Pancreas (tissue), 10 donors: ENCODE measurements around the gene CAPN14. TPM values are rescaled to one million over a fixed set of nuclear protein-coding genes. Genes with fewer than 3 reads are reported as not detected.

Source experiments
- ATAC-seq, 4 donors: fragments of 200-7000 bp; cut with Tn5 transposase; one replicate each; pipeline versions ENCODE4 v1.8.0 to v1.9.1; 2020; ENCODE audit warnings: mild to moderate bottlenecking in 4 of 4, moderate library complexity in 4 of 4
- DNase-seq, 6 donors: peaks; one replicate each; pipeline ENCODE4 v3.0.0-alpha.2; 2020
- FAIRE-seq: peaks from 2 replicates; lab custom pipeline; 2012; peaks lifted over from hg19 to GRCh38; lab: Jason Lieb, UNC
- H3K27ac ChIP-seq, 4 donors: fragments of 200-600 bp; sonication (generic); 1 replicate in 3 of 4; 2 replicates in 1 of 4; pipeline versions ENCODE4 v1.5.0 to v1.8.0; 2020
- H3K27me3 ChIP-seq, 4 donors: fragments of 200-600 bp; one replicate each; pipeline ENCODE4 v1.8.0; 2021
- H3K36me3 ChIP-seq, 3 donors: fragments of 200-600 bp; sonication (generic) in 1 of 3; one replicate each; pipeline versions ENCODE4 v1.5.0 to v1.8.0; 2020 to 2021
- H3K4me1 ChIP-seq, 3 donors: fragments of 200-600 bp; one replicate each; pipeline ENCODE4 v1.8.0; 2021
- H3K4me3 ChIP-seq, 4 donors: fragments of 200-600 bp; sonication (generic) in 2 of 4; one replicate each; pipeline versions ENCODE4 v1.5.0 to v1.8.0; 2020 to 2021
- H3K9me3 ChIP-seq, 4 donors: fragments of 200-600 bp; one replicate each; pipeline ENCODE4 v1.8.0; 2021
- CTCF ChIP-seq, 4 donors: fragments of 200-600 bp; sonication (generic) in 3 of 4; IDR thresholded peaks; one replicate each; pipeline versions ENCODE4 v1.5.0 to v1.8.0; 2021; ENCODE audit warnings: antibody characterized with exemption in 4 of 4
- WGBS, 2 donors: extraction: QIAGEN DNeasy Blood & Tissue Kit; methylation state at CpG; one replicate each; pipeline ENCODE4 v1.1.7; 2013; 5-methylcytosine and 5-hydroxymethylcytosine counted together
- intact Hi-C, 3 donors: fragments of 100-400 bp; cut with DNase I; formaldehyde crosslinking; loops; one replicate each; pipeline versions ENCODE4 v1.11.1 to v1.14.2; 2022
- polyA plus RNA-seq, 2 donors: library from polyadenylated mRNA; stranded (reverse); fragments of 200-250 nt; gene quantifications; one replicate each; pipeline ENCODE4 v1.2.3, GENCODE V29; 2013
- total RNA-seq, 6 donors: library from RNA; stranded (reverse); fragmentation: NEBNext Ultra II Directional in 4 of 6; extraction: Animal tissue kit (Norgen Biotek cat#: 25700) in 4 of 6; gene quantifications; one replicate each; pipeline versions ENCODE4 v1.2.1 to v1.2.4, GENCODE V29; 2021 to 2023
- donor health status: healthy with polysubstance abuse.
- donor health status: DM: no; HTN: no; CAD: no; lungs with moderate emphysema.
- donor health status: DM: no; HTN: no; CAD: no.
- donor health status: control.
- donor health status: control.
- donor health status: Bipolar disorder and iron deficiency.
- donor health status: DM: yes; HTN: yes; CAD: no.
- donor health status: DM: no; HTN: no; CAD: no.
- donor health status: DM: no; HTN: no; CAD: no.
- donor health status: DM: yes; HTN: yes; CAD: no.

Gene CAPN14
- total and polyA plus RNA-seq, 8 donors: 0.06 to 0.08 (median 0.07) TPM; not detected in 5

GRCh38 chr2:31138037-31138962, 79.0 kb downstream of the CAPN14 start, which contains the start of gene GALNT14:
Gene GALNT14 (minus strand): TSS chr2:31138440. CDS start chr2:31138086, 354 bp downstream.
- ATAC-seq: peak; percentile 79 to 90 (median 84)
- no peak for FAIRE-seq
- TF ChIP-seq CTCF (IDR thresholded peaks at IDR 0.05): peak; percentile 6 to 22 (median 12)
- peak; percentile 48 to 87 (median 68) for DNase-seq
- Histone ChIP-seq H3K9me3 (no peaks in the 10 kb centered on the region), H3K36me3 (no peaks in the 10 kb centered on the region), H3K4me3 (peak within 1 kb of the TSS; percentile 33 to 59 (median 44)), H3K27me3 (peaks cover 0 to 4% (median 1%) of the 10 kb centered on the region in 4 donors), H3K4me1 (peaks cover 0 to 7% (median 0%) of the 10 kb centered on the region in 3 donors), H3K27ac (no peak within 1 kb of the TSS)
- 2% methylated on average over 65 to 95 of the region's 95 CpGs for WGBS, 2 donors
- intact Hi-C loops: no loop called here

- peak in 3 of 6 donors; percentile 10 to 66 (median 58) for DNase-seq
- no peak for TF ChIP-seq CTCF (IDR thresholded peaks at IDR 0.05)
Measured at GRCh38 chr2:31137211-31138036, 79.9 kb downstream of the CAPN14 start.

GRCh38 chr2:31136732-31137131, 80.6 kb downstream of the CAPN14 start:
- H3K27ac ChIP-seq: no peak overlapping the region
- TF ChIP-seq CTCF (IDR thresholded peaks at IDR 0.05): no peak
- 44 to 45% methylated on average over 10 of the region's 10 CpGs for WGBS, 2 donors
- no peaks in the 10 kb centered on the region for H3K9me3 ChIP-seq
- peaks cover 0 to 4% (median 1%) of the 10 kb centered on the region in 4 donors for H3K27me3 ChIP-seq
- H3K4me3 ChIP-seq: peak overlapping the region in 2 of 4 donors; percentile 45 to 59
- H3K4me1 ChIP-seq: peaks cover 0 to 7% (median 0%) of the 10 kb centered on the region in 3 donors
- ATAC-seq (no peak), FAIRE-seq (no peak), DNase-seq (no peak)
- intact Hi-C loops: no loop called here
- no peaks in the 10 kb centered on the region for H3K36me3 ChIP-seq

More at GRCh38 chr2:31137211-31138036, 79.9 kb downstream of the CAPN14 start:
- Histone ChIP-seq H3K27ac (no peak overlapping the region), H3K36me3 (no peaks in the 10 kb centered on the region), H3K9me3 (no peaks in the 10 kb centered on the region), H3K4me1 (peaks cover 0 to 7% (median 0%) of the 10 kb centered on the region in 3 donors), H3K4me3 (peak overlapping the region; percentile 33 to 59 (median 44)), H3K27me3 (peaks cover 0 to 4% (median 1%) of the 10 kb centered on the region in 4 donors)
- 2% methylated on average over 68 to 72 of the region's 72 CpGs for WGBS, 2 donors
- intact Hi-C loops: no loop called here
- ATAC-seq (peak; percentile 31 to 55 (median 46)), FAIRE-seq (no peak)

- no peak overlapping the region for H3K27ac ChIP-seq
- H3K9me3 ChIP-seq: no peaks in the 10 kb centered on the region
- intact Hi-C loops: no loop called here
- DNase-seq (no peak), ATAC-seq (no peak), FAIRE-seq (no peak)
- H3K36me3 ChIP-seq: no peaks in the 10 kb centered on the region
- H3K27me3 ChIP-seq: peaks cover 0 to 4% (median 1%) of the 10 kb centered on the region in 4 donors
- H3K4me1 ChIP-seq: peaks cover 0 to 7% (median 0%) of the 10 kb centered on the region in 3 donors
- H3K4me3 ChIP-seq: no peak overlapping the region
- 56 to 57% methylated on average over 3 of the region's 3 CpGs for WGBS, 2 donors
- TF ChIP-seq CTCF (IDR thresholded peaks at IDR 0.05): no peak
Measured at GRCh38 chr2:31136000-31136399, 81.3 kb downstream of the CAPN14 start.
